Body of pancreas (tissue), 4 donors: ENCODE measurements around the gene TMEM8B. TPM values are rescaled to one million over a fixed set of nuclear protein-coding genes. Genes with fewer than 3 reads are reported as not detected.

Experiments
- ATAC-seq: fragments of 150-250 bp; one replicate; pipeline ENCODE4 v1.9.1; 2016
- DNase-seq, 4 donors: peaks; one replicate each; pipeline ENCODE4 v3.0.0-alpha.2; 2019
- H3K27ac ChIP-seq, 4 donors: fragments of 200-600 bp; sonication (generic); 1 replicate in 3 of 4; 2 replicates in 1 of 4; pipeline versions ENCODE4 v1.5.1 to v1.6.1; 2016 to 2019; ENCODE audit warnings: mild to moderate bottlenecking in 1 of 4, mixed read lengths in 1 of 4, moderate library complexity in 1 of 4
- H3K27me3 ChIP-seq, 2 donors: fragments of 200-600 bp; sonication (generic); one replicate each; pipeline ENCODE4 v1.6.0; 2016; ENCODE audit warnings: mild to moderate bottlenecking in 1 of 2
- H3K36me3 ChIP-seq, 2 donors: fragments of 200-600 bp; sonication (generic); replicated peaks in 1 of 2; 2 replicates each; pipeline ENCODE4 v1.5.1; 2016; ENCODE audit warnings: low read depth in 2 of 2; ENCODE audit not compliant: insufficient read depth in 1 of 2
- H3K4me1 ChIP-seq: fragments of 200-600 bp; sonication (generic); one replicate; pipeline ENCODE4 v1.6.0; 2016
- H3K4me3 ChIP-seq, 2 donors: fragments of 200-600 bp; sonication (generic); 1 replicate in 1 of 2; 2 replicates in 1 of 2; pipeline ENCODE4 v1.5.1; 2016 to 2019
- H3K9me3 ChIP-seq, 3 donors: fragments of 200-600 bp; sonication (generic); 1 replicate in 2 of 3; 2 replicates in 1 of 3; pipeline ENCODE4 v1.5.1; 2016
- POLR2A ChIP-seq, 3 donors: fragments of 450-650 bp; IDR thresholded peaks; one replicate each; pipeline ENCODE4 v1.6.1; 2016; ENCODE audit warnings: antibody characterized with exemption in 3 of 3, mild to moderate bottlenecking in 2 of 3
- WGBS, 2 donors: methylation state at CpG; one replicate each; pipeline ENCODE4 v1.1.5; 2017; 5-methylcytosine and 5-hydroxymethylcytosine counted together
- intact Hi-C: fragments of 100-400 bp; cut with DNase I; formaldehyde crosslinking; loops from one replicate; pipeline ENCODE4 v1.15.1; 2023
- total RNA-seq, 2 donors: library from RNA; depleted of rRNA; stranded (reverse); fragments of >200 nt; gene quantifications; one replicate each; pipeline ENCODE4 v1.1.0, GENCODE V29; 2016
- TF ChIP-seq, protein P1 (sequence below), 7 experiments: fragments of 450-650 bp in 4 of 7; fragments of 200-600 bp in 3 of 7; sonication (generic) in 3 of 7; IDR thresholded peaks; one replicate each; pipeline ENCODE4 v1.5.1; 2016 to 2019; ENCODE audit warnings: antibody characterized with exemption in 7 of 7

TMEM8B gene
- total RNA-seq, 2 donors from 2014 or later: 7.3 to 7.9 TPM

DNA sequence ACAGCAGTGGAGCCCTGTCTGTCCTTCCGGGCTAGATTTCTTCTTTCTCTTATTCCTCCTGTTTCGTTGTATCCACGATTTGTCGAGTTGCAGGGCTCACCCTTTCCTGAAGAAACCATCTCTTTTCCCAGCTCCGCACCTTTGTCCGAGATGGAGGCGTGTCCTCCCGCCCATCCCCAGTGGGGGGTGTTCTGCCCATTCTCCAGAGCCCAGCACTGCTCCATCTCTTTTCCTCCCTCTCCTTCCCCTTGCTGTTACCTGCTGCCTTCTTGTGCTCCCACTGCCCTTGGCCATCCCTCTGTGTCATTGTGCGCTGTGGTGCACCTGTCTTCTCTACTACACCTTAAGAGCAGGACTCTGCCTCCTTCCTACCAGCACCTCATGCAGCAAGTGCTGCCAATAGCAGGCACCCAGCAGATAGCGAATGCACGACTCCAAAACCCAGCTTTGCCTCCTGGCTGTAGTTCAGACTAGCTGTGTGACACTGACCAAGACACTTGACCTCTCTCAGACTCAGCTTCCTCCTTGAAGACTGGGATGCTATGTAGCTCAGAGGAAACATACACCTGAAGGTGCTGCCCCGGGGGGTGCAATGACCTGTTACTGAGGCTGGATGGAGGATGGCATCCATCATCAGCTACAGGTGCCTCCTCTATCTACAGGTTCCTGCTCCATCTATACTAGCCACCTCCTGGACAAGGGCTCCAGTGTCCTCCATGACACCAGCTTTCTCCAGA lies 32.3 kb downstream of the TMEM8B start:
- Histone ChIP-seq H3K36me3 (no peaks in the 10 kb centered on the region), H3K4me3 (no peak overlapping the region), H3K9me3 (no peaks in the 10 kb centered on the region), H3K4me1 (no peaks in the 10 kb centered on the region), H3K27me3 (peaks cover 0 to 8% of the 10 kb centered on the region in 2 donors), H3K27ac (no peak overlapping the region)
- no peak for DNase-seq
- intact Hi-C loops: no loop called here
- 38 to 40% methylated on average over 11 to 12 of the region's 12 CpGs for WGBS, 2 donors
- ATAC-seq: no peak
- TF ChIP-seq, protein P1, sequence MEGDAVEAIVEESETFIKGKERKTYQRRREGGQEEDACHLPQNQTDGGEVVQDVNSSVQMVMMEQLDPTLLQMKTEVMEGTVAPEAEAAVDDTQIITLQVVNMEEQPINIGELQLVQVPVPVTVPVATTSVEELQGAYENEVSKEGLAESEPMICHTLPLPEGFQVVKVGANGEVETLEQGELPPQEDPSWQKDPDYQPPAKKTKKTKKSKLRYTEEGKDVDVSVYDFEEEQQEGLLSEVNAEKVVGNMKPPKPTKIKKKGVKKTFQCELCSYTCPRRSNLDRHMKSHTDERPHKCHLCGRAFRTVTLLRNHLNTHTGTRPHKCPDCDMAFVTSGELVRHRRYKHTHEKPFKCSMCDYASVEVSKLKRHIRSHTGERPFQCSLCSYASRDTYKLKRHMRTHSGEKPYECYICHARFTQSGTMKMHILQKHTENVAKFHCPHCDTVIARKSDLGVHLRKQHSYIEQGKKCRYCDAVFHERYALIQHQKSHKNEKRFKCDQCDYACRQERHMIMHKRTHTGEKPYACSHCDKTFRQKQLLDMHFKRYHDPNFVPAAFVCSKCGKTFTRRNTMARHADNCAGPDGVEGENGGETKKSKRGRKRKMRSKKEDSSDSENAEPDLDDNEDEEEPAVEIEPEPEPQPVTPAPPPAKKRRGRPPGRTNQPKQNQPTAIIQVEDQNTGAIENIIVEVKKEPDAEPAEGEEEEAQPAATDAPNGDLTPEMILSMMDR (IDR thresholded peaks at IDR 0.05): no peak
- no peak for TF ChIP-seq POLR2A (IDR thresholded peaks at IDR 0.05)

DNA sequence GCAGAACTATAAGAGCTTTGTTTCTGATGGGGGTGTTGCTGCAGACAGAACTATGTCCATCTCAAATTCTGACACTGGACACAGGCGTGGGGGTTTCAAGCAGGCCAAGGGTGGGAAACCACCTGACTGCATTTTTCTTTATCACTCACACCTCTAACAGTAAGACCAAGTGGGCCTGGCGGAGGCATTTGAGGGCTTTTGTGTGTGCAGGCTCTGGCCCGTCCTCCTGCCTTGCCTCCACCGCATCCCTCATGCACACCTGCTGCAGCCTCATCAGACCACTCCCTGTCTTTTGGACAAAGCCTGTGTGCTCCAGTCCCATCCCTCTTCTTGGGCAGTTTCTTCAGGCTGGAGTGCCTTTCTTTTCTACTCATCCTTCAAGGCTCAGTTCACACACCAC lies 33.3 kb downstream of the TMEM8B start:
- Histone ChIP-seq H3K27ac (no peak overlapping the region), H3K4me3 (no peak overlapping the region), H3K9me3 (no peaks in the 10 kb centered on the region), H3K36me3 (no peaks in the 10 kb centered on the region), H3K4me1 (no peaks in the 10 kb centered on the region), H3K27me3 (peaks cover 0 to 8% of the 10 kb centered on the region in 2 donors)
- WGBS, 2 donors: 81 to 82% methylated on average over 4 of the region's 4 CpGs
- intact Hi-C loops: no loop called here
- ATAC-seq: no peak
- TF ChIP-seq, protein P1 (IDR thresholded peaks at IDR 0.05): no peak
- TF ChIP-seq POLR2A (IDR thresholded peaks at IDR 0.05): no peak
- no peak for DNase-seq

DNA sequence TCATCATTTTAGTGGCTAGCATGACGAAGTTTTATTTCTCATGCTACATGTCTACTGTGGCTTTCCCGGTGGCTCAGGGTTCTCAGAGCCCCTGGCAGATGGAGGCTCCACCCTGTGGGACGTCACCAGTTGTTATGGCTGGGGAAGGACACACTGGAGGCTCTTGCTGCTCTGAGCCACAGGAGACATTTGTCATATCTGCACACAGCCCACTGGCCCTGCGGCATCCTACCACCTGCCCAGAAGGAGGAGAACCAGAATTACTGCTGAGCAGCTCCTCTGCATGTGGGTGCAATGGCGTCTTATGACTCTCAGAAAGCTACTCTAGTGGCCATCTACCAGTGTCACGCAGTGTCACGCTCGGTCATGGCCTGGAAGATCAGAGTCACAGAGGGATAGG lies 34.6 kb downstream of the TMEM8B start:
- H3K36me3 ChIP-seq: no peaks in the 10 kb centered on the region
- intact Hi-C loops: no loop called here
- WGBS, 2 donors: 53 to 55% methylated on average over 6 to 8 of the region's 8 CpGs

DNA sequence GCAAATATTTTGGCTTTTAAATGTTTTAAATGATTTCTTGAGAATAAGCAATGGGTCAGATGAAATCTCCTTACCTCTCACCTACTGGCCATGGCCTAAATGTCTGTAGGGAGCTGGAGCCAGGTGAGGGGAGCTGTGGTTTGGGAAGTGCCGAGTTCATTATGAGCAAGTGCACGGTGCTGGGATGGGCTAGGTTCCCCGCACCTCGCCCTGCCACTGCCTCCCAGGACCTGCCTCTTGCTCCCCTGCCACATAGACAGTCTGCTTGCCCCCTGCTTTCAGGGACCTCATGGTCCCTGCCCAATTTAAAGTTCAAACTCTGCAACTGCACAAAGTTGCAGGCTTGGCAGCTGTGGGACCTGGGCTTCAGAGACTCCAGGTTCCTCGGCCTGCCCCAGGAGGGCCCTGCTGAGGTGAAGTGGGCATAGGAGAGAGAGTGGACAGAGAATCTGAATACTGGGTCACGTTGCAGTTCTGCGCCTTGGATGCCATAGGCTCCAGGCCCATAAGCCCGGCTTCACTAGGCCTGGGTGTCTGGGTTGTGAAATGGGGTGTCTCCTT lies 35.7 kb downstream of the TMEM8B start:
- intact Hi-C loops: no loop called here
- no peaks in the 10 kb centered on the region for H3K36me3 ChIP-seq
- TF ChIP-seq, protein P1 (IDR thresholded peaks at IDR 0.05): no peak
- TF ChIP-seq POLR2A (IDR thresholded peaks at IDR 0.05): no peak
- H3K27me3 ChIP-seq: peaks cover 0 to 8% of the 10 kb centered on the region in 2 donors
- 70 to 84% methylated on average over 6 to 8 of the region's 8 CpGs for WGBS, 2 donors
- ATAC-seq (no peak), DNase-seq (no peak)
- H3K9me3 ChIP-seq: no peaks in the 10 kb centered on the region
- H3K4me1 ChIP-seq: no peaks in the 10 kb centered on the region
- H3K4me3 ChIP-seq: no peak overlapping the region
- no peak overlapping the region for H3K27ac ChIP-seq

More for the DNA sequence above, 34.6 kb downstream of the TMEM8B start:
- no peak overlapping the region for H3K27ac ChIP-seq
- TF ChIP-seq, protein P1 (IDR thresholded peaks at IDR 0.05): no peak
- no peak for TF ChIP-seq POLR2A (IDR thresholded peaks at IDR 0.05)
- no peak for DNase-seq
- H3K4me3 ChIP-seq: no peak overlapping the region
- H3K4me1 ChIP-seq: no peaks in the 10 kb centered on the region
- ATAC-seq: no peak
- H3K27me3 ChIP-seq: peaks cover 0 to 8% of the 10 kb centered on the region in 2 donors
- no peaks in the 10 kb centered on the region for H3K9me3 ChIP-seq
